Fibroblast of lung (primary cell): ENCODE data around the gene PRSS21. TPM values are rescaled to one million over a fixed set of nuclear protein-coding genes. Genes with fewer than 3 reads are reported as not detected.

Experiments used
- DNase-seq, 2 donors: peaks; one replicate each; pipeline versions ENCODE4 v3.0.0 to v3.0.0-alpha.2; 2010; ENCODE audit warnings: low read depth in 2 of 2
- H2AFZ ChIP-seq: 2 replicates; pipeline ENCODE4 v1.5.1; 2012; ENCODE audit warnings: low read length, control low read depth, inconsistent platforms
- H3K27ac ChIP-seq: 2 replicates; pipeline ENCODE4 v1.5.1; 2011; ENCODE audit warnings: low read length, control low read depth; ENCODE audit not compliant: insufficient read depth
- H3K27me3 ChIP-seq: 2 replicates; pipeline ENCODE4 v1.5.1; 2011; ENCODE audit warnings: mild to moderate bottlenecking, low read length; ENCODE audit not compliant: control insufficient read depth, insufficient read depth
- H3K36me3 ChIP-seq: 2 replicates; pipeline ENCODE4 v1.5.1; 2011; ENCODE audit warnings: low read length; ENCODE audit not compliant: control insufficient read depth, insufficient read depth
- H3K4me1 ChIP-seq: 2 replicates; pipeline ENCODE4 v1.5.1; 2011; ENCODE audit warnings: low read length; ENCODE audit not compliant: control insufficient read depth, insufficient read depth; ENCODE audit errors: extremely low read depth
- H3K4me2 ChIP-seq: 2 replicates; pipeline ENCODE4 v1.5.1; 2011; ENCODE audit warnings: low read length, control low read depth; ENCODE audit not compliant: insufficient read depth; ENCODE audit errors: extremely low read depth
- H3K4me3 ChIP-seq, 4 experiments: fragments of 200-600 bp in 1 of 4; sonication (generic) in 1 of 4; replicated peaks in 1 of 4; 2 replicates each; pipeline ENCODE4 v1.5.1; 2011 to 2016; ENCODE audit warnings: low read length in 4 of 4, low read depth in 3 of 4, mild to moderate bottlenecking in 3 of 4, control low read depth in 2 of 4, inconsistent platforms in 1 of 4, mixed read lengths in 1 of 4; ENCODE audit not compliant: insufficient read depth in 1 of 4; ENCODE audit errors: control extremely low read depth in 1 of 4
- H3K79me2 ChIP-seq: 2 replicates; pipeline ENCODE4 v1.5.1; 2012; ENCODE audit warnings: mild to moderate bottlenecking, low read length, inconsistent platforms; ENCODE audit not compliant: control insufficient read depth, insufficient read depth
- H3K9ac ChIP-seq: 2 replicates; pipeline ENCODE4 v1.5.1; 2011; ENCODE audit warnings: mild to moderate bottlenecking, low read length, control low read depth; ENCODE audit not compliant: insufficient read depth
- H3K9me3 ChIP-seq: 2 replicates; pipeline ENCODE4 v1.5.1; 2012; ENCODE audit warnings: low read depth, low read length; ENCODE audit not compliant: control insufficient read depth, insufficient read depth
- H4K20me1 ChIP-seq: 2 replicates; pipeline ENCODE4 v1.5.1; 2011; ENCODE audit warnings: low read length; ENCODE audit not compliant: control insufficient read depth, insufficient read depth; ENCODE audit errors: extremely low read depth
- EZH2 ChIP-seq: IDR thresholded peaks from 2 replicates; pipeline ENCODE4 v1.5.1; 2012; ENCODE audit warnings: low read length, control low read depth, mild to moderate bottlenecking; ENCODE audit errors: missing control alignments
- polyA plus RNA-seq, 2 donors: library from polyadenylated mRNA; depleted of rRNA in 1 of 2; stranded (reverse) in 1 of 2; unstranded in 1 of 2; fragments of >200 nt; gene quantifications; 2 replicates each; pipeline ENCODE4 v1.2.1, GENCODE V29; 2011 to 2012; ENCODE audit warnings: missing spikeins in 1 of 2
- total RNA-seq: library from RNA; depleted of rRNA; stranded (reverse); fragments of >200 nt; gene quantifications from 2 replicates; pipeline ENCODE4 v1.2.1, GENCODE V29; 2014
- TF ChIP-seq, protein P1 (sequence below), 2 donors: IDR thresholded peaks in 1 of 2; conservative IDR thresholded peaks in 1 of 2; 1 replicate in 1 of 2; 2 replicates in 1 of 2; pipeline ENCODE4 v1.5.1; 2011 to 2012; ENCODE audit warnings: low read length in 2 of 2, control low read depth in 1 of 2, inconsistent platforms in 1 of 2, low read depth in 1 of 2, mild to moderate bottlenecking in 1 of 2

PRSS21 gene
- total and polyA plus RNA-seq, 2 donors (not counting 1 experiment from before 2014, with no cell fraction given) = 0.17 to 0.22 TPM

DNA sequence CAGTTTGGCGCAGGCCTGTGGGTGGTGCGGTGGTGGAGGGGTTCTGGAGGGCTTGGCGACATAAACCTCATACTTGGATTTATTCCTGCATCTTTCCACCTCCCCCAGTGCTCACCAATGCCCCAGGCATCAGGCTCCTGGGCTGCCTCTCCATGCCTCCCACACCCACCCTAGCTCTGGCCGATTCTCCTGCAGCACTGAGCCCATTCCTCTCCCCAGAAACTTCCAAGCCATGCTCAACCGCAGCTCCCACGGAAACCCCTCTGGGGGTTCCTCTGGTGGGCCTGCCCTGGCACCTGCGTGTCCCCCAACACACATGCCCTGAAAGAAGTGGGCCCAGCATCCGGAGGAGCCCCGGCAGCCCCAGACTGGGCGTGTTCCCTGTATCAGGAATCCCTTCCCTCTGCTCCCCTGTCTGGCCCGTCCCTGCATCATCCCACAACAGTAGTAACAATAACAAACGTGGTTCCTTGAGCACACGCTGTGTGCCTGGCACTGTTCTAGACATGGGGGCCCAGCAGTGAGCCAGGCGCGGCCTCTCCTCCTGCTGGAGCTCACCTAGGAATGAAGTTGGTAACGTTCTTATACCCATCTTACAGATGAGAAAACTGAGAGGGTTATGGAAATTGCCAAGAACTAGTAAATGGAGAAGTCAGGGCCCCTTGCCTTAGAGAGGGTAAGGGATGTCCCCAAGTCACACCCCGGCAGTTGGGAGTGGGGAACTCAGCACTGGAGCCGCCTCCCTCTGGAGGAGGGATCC lies 2.3 kb downstream of the PRSS21 start:
- no peak overlapping the region for H3K4me2 ChIP-seq
- H3K79me2 ChIP-seq = no peaks in the 10 kb centered on the region
- H4K20me1 ChIP-seq = no peaks in the 10 kb centered on the region
- no peak overlapping the region for H2AFZ ChIP-seq
- no peak for DNase-seq
- no peaks in the 10 kb centered on the region for H3K9me3 ChIP-seq
- no peaks in the 10 kb centered on the region for H3K36me3 ChIP-seq
- TF ChIP-seq, protein P1, sequence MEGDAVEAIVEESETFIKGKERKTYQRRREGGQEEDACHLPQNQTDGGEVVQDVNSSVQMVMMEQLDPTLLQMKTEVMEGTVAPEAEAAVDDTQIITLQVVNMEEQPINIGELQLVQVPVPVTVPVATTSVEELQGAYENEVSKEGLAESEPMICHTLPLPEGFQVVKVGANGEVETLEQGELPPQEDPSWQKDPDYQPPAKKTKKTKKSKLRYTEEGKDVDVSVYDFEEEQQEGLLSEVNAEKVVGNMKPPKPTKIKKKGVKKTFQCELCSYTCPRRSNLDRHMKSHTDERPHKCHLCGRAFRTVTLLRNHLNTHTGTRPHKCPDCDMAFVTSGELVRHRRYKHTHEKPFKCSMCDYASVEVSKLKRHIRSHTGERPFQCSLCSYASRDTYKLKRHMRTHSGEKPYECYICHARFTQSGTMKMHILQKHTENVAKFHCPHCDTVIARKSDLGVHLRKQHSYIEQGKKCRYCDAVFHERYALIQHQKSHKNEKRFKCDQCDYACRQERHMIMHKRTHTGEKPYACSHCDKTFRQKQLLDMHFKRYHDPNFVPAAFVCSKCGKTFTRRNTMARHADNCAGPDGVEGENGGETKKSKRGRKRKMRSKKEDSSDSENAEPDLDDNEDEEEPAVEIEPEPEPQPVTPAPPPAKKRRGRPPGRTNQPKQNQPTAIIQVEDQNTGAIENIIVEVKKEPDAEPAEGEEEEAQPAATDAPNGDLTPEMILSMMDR (conservative IDR thresholded peaks at IDR 0.05 in 1 of 2, IDR thresholded peaks at IDR 0.05 in 1 of 2; ENCODE audit: low read depth in 1 of 2, low read length in 2 of 2) = no peak
- TF ChIP-seq EZH2 = no peak
- no peak overlapping the region for H3K9ac ChIP-seq
- H3K27me3 ChIP-seq = peaks cover 20% of the 10 kb centered on the region
- no peaks in the 10 kb centered on the region for H3K4me1 ChIP-seq
- no peak overlapping the region for H3K4me3 ChIP-seq
- H3K27ac ChIP-seq = no peak overlapping the region

DNA sequence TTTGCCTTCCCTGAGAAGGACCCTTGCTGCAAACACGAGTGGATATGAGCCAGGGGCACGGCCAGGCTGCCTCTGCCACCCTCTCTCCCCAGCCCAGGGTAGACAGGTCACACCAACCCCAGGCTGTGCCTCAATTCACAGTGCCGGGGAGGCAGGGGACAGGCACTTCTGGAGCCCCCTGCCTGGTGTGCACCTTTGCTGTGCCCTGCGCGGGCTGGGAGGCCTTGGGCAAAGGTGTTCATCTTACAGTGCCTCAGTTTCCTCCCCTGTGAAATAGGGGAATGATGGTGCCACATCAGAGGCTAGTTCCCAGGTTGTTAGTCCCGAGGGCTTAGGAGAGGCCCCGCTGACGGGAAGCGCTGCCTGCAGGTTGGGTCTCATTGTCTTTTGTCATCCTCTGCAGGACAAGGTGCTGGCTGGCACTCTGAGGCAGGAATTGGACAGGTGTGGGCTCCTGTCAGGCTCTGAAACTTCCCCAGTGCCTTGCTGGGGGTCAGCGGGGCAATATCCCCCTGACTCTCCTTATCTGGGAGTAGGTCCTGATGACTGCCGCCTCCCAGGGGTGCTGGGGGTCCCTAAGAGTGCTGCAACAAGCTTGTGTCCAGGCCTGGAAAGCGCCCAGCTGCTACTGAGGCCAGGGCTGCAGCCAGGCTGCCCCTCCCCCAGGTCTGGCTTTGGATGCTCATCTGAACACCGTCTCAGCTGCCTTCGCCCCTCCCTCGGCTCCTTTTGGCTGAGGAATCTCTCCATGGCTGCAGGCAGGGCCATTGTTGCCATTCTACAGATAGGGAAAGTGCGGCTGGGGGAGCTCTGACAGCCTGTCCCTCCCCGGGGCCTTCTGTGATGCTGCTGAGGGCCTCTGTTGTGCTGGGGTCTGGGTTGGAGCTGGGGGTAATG lies 3.1 kb downstream of the PRSS21 start:
- Histone ChIP-seq H3K9ac (no peak overlapping the region), H2AFZ (no peak overlapping the region), H3K36me3 (no peaks in the 10 kb centered on the region), H3K4me2 (no peak overlapping the region), H4K20me1 (no peaks in the 10 kb centered on the region), H3K27me3 (peaks cover 20% of the 10 kb centered on the region), H3K79me2 (no peaks in the 10 kb centered on the region), H3K27ac (no peak overlapping the region), H3K4me3 (no peak overlapping the region), H3K9me3 (no peaks in the 10 kb centered on the region), H3K4me1 (no peaks in the 10 kb centered on the region)
- TF ChIP-seq EZH2 = no peak
- TF ChIP-seq, protein P1 (conservative IDR thresholded peaks at IDR 0.05 in 1 of 2, IDR thresholded peaks at IDR 0.05 in 1 of 2; ENCODE audit: low read depth in 1 of 2, low read length in 2 of 2) = no peak
- no peak for DNase-seq

GRCh38 chr16:2820836-2821486 lies 3.9 kb downstream of the PRSS21 start:
- no peak overlapping the region for H2AFZ ChIP-seq
- H4K20me1 ChIP-seq = no peaks in the 10 kb centered on the region
- no peak overlapping the region for H3K27ac ChIP-seq
- no peak overlapping the region for H3K4me2 ChIP-seq
- no peak for DNase-seq
- no peak for TF ChIP-seq EZH2
- TF ChIP-seq, protein P1 (conservative IDR thresholded peaks at IDR 0.05 in 1 of 2, IDR thresholded peaks at IDR 0.05 in 1 of 2; ENCODE audit: low read depth in 1 of 2, low read length in 2 of 2) = no peak
- H3K4me3 ChIP-seq = no peak overlapping the region
- H3K9ac ChIP-seq = no peak overlapping the region
- H3K4me1 ChIP-seq = no peaks in the 10 kb centered on the region
- H3K79me2 ChIP-seq = no peaks in the 10 kb centered on the region
- H3K36me3 ChIP-seq = no peaks in the 10 kb centered on the region
- peaks cover 20% of the 10 kb centered on the region for H3K27me3 ChIP-seq
- H3K9me3 ChIP-seq = no peaks in the 10 kb centered on the region
